ENCODE results near the gene IMPDH1. TPM values are rescaled to one million over a fixed set of nuclear protein-coding genes. Genes with fewer than 3 reads are reported as not detected.

Gene IMPDH1
- total and polyA plus RNA-seq, 12 donors = 9.3 to 32.8 (median 17.1) TPM

DNA sequence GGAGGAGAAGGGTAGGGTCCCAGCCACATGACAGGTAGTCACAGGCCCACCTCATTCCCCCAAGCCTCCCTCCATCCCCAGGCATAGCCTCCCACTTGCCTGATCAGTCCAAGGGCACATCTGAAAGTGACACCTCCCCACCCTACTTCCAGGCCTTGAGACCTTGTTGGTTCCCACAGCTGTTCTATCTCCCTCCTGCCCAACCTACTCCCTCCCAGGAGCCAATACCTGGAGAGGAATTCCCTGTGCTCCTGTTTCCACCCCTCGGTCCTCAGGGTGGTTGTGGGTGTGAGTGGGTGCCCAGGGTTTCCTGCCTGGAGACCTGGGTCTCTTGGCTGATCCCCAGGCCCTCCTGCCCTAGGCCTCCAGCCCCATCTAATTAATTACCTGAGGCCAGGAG lies 11.6 kb upstream of the IMPDH1 start:
- ATAC-seq = no peak
- TF ChIP-seq, protein P1, sequence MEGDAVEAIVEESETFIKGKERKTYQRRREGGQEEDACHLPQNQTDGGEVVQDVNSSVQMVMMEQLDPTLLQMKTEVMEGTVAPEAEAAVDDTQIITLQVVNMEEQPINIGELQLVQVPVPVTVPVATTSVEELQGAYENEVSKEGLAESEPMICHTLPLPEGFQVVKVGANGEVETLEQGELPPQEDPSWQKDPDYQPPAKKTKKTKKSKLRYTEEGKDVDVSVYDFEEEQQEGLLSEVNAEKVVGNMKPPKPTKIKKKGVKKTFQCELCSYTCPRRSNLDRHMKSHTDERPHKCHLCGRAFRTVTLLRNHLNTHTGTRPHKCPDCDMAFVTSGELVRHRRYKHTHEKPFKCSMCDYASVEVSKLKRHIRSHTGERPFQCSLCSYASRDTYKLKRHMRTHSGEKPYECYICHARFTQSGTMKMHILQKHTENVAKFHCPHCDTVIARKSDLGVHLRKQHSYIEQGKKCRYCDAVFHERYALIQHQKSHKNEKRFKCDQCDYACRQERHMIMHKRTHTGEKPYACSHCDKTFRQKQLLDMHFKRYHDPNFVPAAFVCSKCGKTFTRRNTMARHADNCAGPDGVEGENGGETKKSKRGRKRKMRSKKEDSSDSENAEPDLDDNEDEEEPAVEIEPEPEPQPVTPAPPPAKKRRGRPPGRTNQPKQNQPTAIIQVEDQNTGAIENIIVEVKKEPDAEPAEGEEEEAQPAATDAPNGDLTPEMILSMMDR (IDR thresholded peaks at IDR 0.05) = no peak
- no peak for DNase-seq
- intact Hi-C loops (cut with DNase I) = loop anchor here in 1 of 10 donors (5.0 kb wide), 1 partner anchor 36 kb away; the partner anchor contains the start of gene HILPDA
- Histone ChIP-seq H3K36me3 (no peaks in the 10 kb centered on the region), H3K4me1 (peaks cover 0 to 17% (median 4%) of the 10 kb centered on the region in 9 donors), H3K27ac (no peak overlapping the region), H3K9me3 (no peaks in the 10 kb centered on the region), H3K27me3 (no peaks in the 10 kb centered on the region), H3K4me3 (no peak overlapping the region)
- 89 to 93% methylated on average over 1 of the region's 1 CpG for WGBS, 2 donors

DNA sequence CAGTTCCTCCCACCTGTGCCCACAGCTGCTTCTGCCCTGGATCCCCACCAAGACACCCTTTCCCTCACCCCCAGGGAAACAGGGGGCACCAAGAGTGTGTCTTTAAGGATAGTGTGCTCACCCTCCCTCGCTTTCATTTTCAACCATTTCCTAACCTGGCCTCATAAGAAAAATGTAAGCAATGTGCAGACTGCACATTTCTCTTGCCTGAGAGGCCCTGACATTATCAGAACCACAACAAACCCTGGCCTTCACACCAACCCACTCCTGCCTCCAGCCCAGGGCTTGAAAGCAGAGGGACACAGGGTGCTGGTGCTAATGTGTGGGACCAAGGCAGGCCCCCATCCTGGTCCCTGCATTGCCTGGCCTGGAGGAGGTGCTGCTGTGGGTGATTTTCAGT lies 11.0 kb upstream of the IMPDH1 start:
- Histone ChIP-seq H3K4me3 (no peak overlapping the region), H3K4me1 (peaks cover 0 to 17% (median 4%) of the 10 kb centered on the region in 9 donors), H3K9me3 (no peaks in the 10 kb centered on the region), H3K27me3 (no peaks in the 10 kb centered on the region), H3K27ac (no peak overlapping the region), H3K36me3 (no peaks in the 10 kb centered on the region)
- DNase-seq (no peak), ATAC-seq (no peak)
- TF ChIP-seq, protein P1 (IDR thresholded peaks at IDR 0.05) = no peak
- intact Hi-C loops (cut with DNase I) = loop anchor here in 1 of 10 donors (5.0 kb wide), 1 partner anchor 37 kb away; the partner anchor contains the start of gene HILPDA
- WGBS, 2 donors = 85 to 95% methylated on average over 1 of the region's 1 CpG

DNA sequence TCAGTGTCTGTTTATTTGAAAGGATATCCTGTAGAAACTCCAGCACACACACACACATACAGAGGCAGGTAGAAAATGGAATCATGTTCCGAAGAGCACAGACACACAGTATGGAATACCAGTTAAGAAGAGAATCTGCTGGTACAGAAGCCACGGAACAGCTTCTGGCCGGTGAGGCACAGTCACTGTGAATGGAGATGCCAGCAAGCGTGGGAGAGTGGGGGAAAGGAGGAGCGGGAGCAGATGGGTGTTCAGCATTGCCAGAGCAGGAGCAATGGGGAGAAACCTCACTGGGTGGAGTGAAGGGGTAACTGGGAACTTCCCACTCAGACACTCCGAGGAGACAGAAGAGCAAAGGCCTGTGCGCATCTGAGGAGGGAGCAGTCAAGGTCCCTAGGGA lies 9.5 kb upstream of the IMPDH1 start:
- ATAC-seq (no peak), DNase-seq (no peak)
- intact Hi-C loops (cut with DNase I) = no loop called here
- H3K4me1 ChIP-seq = peaks cover 0 to 17% (median 4%) of the 10 kb centered on the region in 9 donors
- TF ChIP-seq, protein P1 (IDR thresholded peaks at IDR 0.05) = no peak
- no peaks in the 10 kb centered on the region for H3K9me3 ChIP-seq
- H3K36me3 ChIP-seq = no peaks in the 10 kb centered on the region
- H3K27me3 ChIP-seq = no peaks in the 10 kb centered on the region
- no peak overlapping the region for H3K4me3 ChIP-seq
- H3K27ac ChIP-seq = no peak overlapping the region
- 88 to 89% methylated on average over 7 of the region's 7 CpGs for WGBS, 2 donors

DNA sequence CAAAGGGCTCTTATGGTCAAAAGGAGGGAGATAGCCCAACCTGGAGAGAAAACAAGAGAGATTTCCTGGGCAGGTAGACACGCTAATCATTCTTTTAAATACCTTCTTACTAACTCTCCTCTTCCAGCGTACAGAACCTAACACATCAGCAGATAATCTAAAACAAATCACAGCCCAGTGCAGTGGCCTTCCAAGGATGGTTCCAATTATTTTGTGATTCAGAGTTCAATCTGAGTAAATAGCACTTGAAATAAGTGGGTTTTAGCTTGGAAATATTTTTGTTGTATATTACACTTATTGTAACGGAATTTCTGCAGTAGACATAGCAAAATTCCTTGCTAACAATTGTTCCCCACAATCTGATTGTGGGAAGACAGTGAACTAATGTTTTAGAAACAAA lies 7.3 kb upstream of the IMPDH1 start:
- Histone ChIP-seq H3K27me3 (no peaks in the 10 kb centered on the region), H3K36me3 (no peaks in the 10 kb centered on the region), H3K9me3 (peaks cover 0 to 5% (median 0%) of the 10 kb centered on the region in 11 donors), H3K4me1 (no peaks in the 10 kb centered on the region), H3K4me3 (no peak overlapping the region), H3K27ac (no peak overlapping the region)
- ATAC-seq (no peak), DNase-seq (no peak)
- WGBS, 2 donors = 89 to 93% methylated on average over 3 of the region's 3 CpGs
- intact Hi-C loops (cut with DNase I) = no loop called here
- TF ChIP-seq, protein P1 (IDR thresholded peaks at IDR 0.05) = no peak
